GM12873 (cell line): ENCODE measurements around the gene NTM.

Experiments
- CTCF ChIP-seq: IDR thresholded peaks from 2 replicates; pipeline ENCODE4 v1.5.1; 2012; ENCODE audit warnings: low read depth, mild to moderate bottlenecking, moderate library complexity, low read length, control low read depth; ENCODE audit not compliant: insufficient read depth; ENCODE audit errors: missing control alignments

NTM gene

GRCh38 chr11:131689049-131689925 lies 318.9 kb downstream of the NTM start:
- no peak for TF ChIP-seq CTCF

- TF ChIP-seq CTCF = no peak
Measured at GRCh38 chr11:131690362-131690761, 319.9 kb downstream of the NTM start.

GRCh38 chr11:131690776-131691175 lies 320.4 kb downstream of the NTM start:
- no peak for TF ChIP-seq CTCF

DNA sequence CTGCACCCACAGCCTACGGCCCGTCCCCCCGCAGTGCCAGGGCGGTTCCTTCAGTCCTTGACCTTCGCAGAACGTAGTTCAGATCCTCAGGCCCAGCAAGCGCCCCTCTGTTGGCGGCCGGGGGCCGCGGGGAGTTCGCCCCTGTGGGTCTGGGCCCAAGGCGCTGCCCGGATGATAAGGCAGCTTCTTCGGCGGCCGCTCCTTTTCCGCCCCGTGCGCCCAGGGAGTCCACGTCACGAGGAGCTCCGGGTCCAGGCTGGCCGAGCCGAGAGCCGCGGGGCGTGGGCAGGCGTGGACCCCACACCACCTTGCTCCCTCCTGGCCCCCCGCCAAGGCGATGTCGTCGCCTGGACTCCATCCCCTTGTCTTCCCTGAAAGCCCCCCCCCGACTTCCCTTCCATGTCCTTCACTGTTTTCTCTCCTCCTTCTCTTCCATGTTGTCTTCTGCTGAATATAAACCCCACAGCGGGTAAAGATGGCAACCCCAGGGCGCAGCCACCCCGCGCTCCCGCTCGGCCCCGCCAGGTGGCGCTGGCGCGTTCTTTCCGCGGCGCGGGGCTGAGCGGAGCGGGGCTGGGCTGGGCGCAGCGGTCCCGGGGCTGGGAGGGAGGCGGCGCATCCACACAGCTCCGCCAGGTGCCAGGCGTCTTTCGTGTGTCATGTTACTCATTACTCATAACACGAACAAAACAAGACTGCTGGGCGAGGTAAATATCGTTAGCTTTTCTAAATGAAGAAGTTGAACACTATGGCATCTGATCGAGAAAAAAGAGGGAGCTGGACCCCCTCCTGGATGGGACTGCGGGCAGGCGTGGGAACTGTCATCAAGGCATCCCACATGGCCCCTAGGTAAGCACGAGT lies 321.0 kb downstream of the NTM start:
- peak; percentile 40 for TF ChIP-seq CTCF

GRCh38 chr11:131692151-131692550 lies 321.7 kb downstream of the NTM start:
- TF ChIP-seq CTCF = no peak

DNA sequence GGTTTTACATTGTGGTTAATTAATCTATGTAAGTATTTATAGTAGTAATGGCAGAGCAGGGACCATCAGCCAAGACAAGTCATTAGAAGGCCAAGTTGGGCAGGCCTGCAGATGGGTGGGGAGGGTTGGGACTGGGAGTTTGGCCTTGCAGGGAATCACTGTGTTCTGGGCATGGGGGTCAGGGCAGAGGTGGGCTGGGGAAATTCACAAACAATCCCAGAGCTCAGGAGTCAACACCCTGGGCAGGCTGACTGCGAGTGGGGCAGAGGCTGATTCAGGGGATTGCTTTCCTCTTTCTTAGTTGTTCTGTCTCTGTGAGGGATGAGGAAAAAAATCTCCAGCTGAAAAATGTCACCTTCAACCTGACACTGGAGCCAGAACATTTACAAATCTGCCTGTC lies 322.5 kb downstream of the NTM start:
- TF ChIP-seq CTCF = no peak

- TF ChIP-seq CTCF = no peak
Measured at GRCh38 chr11:131693756-131694155, 323.3 kb downstream of the NTM start.
